SK-N-MC (cell line): ENCODE measurements around the gene ADGRL3.

ENCODE experiments used
- EZH2 ChIP-seq: fragments of 200-600 bp; sonication (generic); IDR thresholded peaks from one replicate; pipeline ENCODE4 v1.6.1; 2017; ENCODE audit warnings: antibody characterized with exemption
- FOXP2 ChIP-seq: optimal IDR thresholded peaks from 2 replicates; pipeline ENCODE3; 2011; ENCODE audit warnings: mild to moderate bottlenecking, moderate library complexity; ENCODE audit not compliant: insufficient read depth; ENCODE audit errors: extremely low read length, control extremely low read depth

- TF ChIP-seq FOXP2 (no peak), EZH2 (no peak)
Observed at GRCh38 chr4:62028745-62029144, 828.6 kb downstream of the ADGRL3 start.
